ENCODE measurements around the gene NCOR1. TPM values are rescaled to one million over a fixed set of nuclear protein-coding genes. Genes with fewer than 3 reads are reported as not detected.
"Not testable (repeated sequence)": the region's sequence is repeated elsewhere in the genome, so short reads cannot be mapped to it uniquely, and the experiment has no call there.

NCOR1 gene
- total and polyA plus RNA-seq, 12 donors: 27.0 to 103 (median 74.8) TPM

GRCh38 chr17:16122697-16123434 is 92.5 kb downstream of the NCOR1 start:
- Histone ChIP-seq H3K4me1 (peaks cover 0 to 3% (median 0%) of the 10 kb centered on the region in 9 donors), H3K36me3 (peaks cover 0 to 98% (median 28%) of the 10 kb centered on the region in 9 donors)
- TF ChIP-seq CTCF (IDR thresholded peaks at IDR 0.05): no peak

GRCh38 chr17:16121915-16122314 is 93.4 kb downstream of the NCOR1 start:
- intact Hi-C loops (cut with DNase I): no loop called here
- Histone ChIP-seq H3K36me3 (peaks cover 0 to 100% (median 36%) of the 10 kb centered on the region in 9 donors), H3K4me1 (peaks cover 0 to 3% (median 0%) of the 10 kb centered on the region in 9 donors), H3K27me3 (no peaks in the 10 kb centered on the region), H3K4me3 (no peak overlapping the region), H3K27ac (no peak overlapping the region), H3K9me3 (no peaks in the 10 kb centered on the region)
- ATAC-seq (peak in 1 of 8 donors; percentile 42), DNase-seq (no peak)
- 47 to 56% methylated on average over 2 of the region's 2 CpGs for WGBS, 2 donors
- TF ChIP-seq CTCF (IDR thresholded peaks at IDR 0.05): no peak

More at GRCh38 chr17:16122697-16123434, 92.5 kb downstream of the NCOR1 start:
- no peaks in the 10 kb centered on the region for H3K9me3 ChIP-seq
- intact Hi-C loops (cut with DNase I): no loop called here
- ATAC-seq: no peak
- no peak overlapping the region for H3K27ac ChIP-seq
- no peaks in the 10 kb centered on the region for H3K27me3 ChIP-seq
- WGBS, 2 donors: 90% methylated on average over 8 of the region's 8 CpGs
- H3K4me3 ChIP-seq: no peak overlapping the region
- DNase-seq: no peak

GRCh38 chr17:16120937-16121336 is 94.4 kb downstream of the NCOR1 start:
- Histone ChIP-seq H3K27me3 (no peaks in the 10 kb centered on the region), H3K4me3 (no peak overlapping the region), H3K4me1 (peaks cover 0 to 3% (median 0%) of the 10 kb centered on the region in 9 donors), H3K9me3 (peaks cover 0 to 4% (median 0%) of the 10 kb centered on the region in 11 donors), H3K36me3 (peaks cover 0 to 100% (median 44%) of the 10 kb centered on the region in 9 donors), H3K27ac (no peak overlapping the region)
- no peak for TF ChIP-seq CTCF (IDR thresholded peaks at IDR 0.05)
- ATAC-seq: no peak
- WGBS, 2 donors: 94 to 96% methylated on average over 11 of the region's 11 CpGs
- intact Hi-C loops (cut with DNase I): no loop called here
- no peak for DNase-seq

GRCh38 chr17:16117149-16117548 is 98.2 kb downstream of the NCOR1 start:
- no peaks in the 10 kb centered on the region for H3K27me3 ChIP-seq
- H3K4me3 ChIP-seq: no peak overlapping the region
- intact Hi-C loops (cut with DNase I): no loop called here
- 77 to 86% methylated on average over 2 of the region's 2 CpGs for WGBS, 2 donors
- H3K27ac ChIP-seq: no peak overlapping the region
- peaks cover 0 to 2% (median 0%) of the 10 kb centered on the region in 9 donors for H3K4me1 ChIP-seq
- ATAC-seq (no peak), DNase-seq (no peak)
- peaks cover 0 to 100% (median 63%) of the 10 kb centered on the region in 9 donors for H3K36me3 ChIP-seq
- H3K9me3 ChIP-seq: peaks cover 0 to 16% (median 10%) of the 10 kb centered on the region in 11 donors
- TF ChIP-seq CTCF (IDR thresholded peaks at IDR 0.05): no peak

GRCh38 chr17:16115077-16115698 is 100.1 kb downstream of the NCOR1 start:
- intact Hi-C loops (cut with DNase I); H3K27ac ChIP-seq; H3K4me1 ChIP-seq; DNase-seq; ATAC-seq; H3K4me3 ChIP-seq; H3K27me3 ChIP-seq: not testable (repeated sequence)
- 99 to 100% methylated on average over 3 of the region's 3 CpGs for WGBS, 2 donors
- peaks cover 0 to 98% (median 56%) of the 10 kb centered on the region in 9 donors for H3K36me3 ChIP-seq
- peaks cover 0 to 16% (median 10%) of the 10 kb centered on the region in 11 donors for H3K9me3 ChIP-seq
